GM18951 (cell line): ENCODE data around the gene MED13L.
"Not testable (repeated sequence)": the region's sequence is repeated elsewhere in the genome, so short reads cannot be mapped to it uniquely, and the experiment has no call there.

Source experiments
- POLR2A ChIP-seq: IDR thresholded peaks from 4 replicates; pipeline ENCODE4 v1.6.1; 2011; ENCODE audit warnings: mild to moderate bottlenecking; ENCODE audit not compliant: insufficient read length, insufficient read depth; ENCODE audit errors: extremely low read depth
- in situ Hi-C: fragments of 300-500 bp; cut with MboI; formaldehyde crosslinking; loops from one replicate; pipeline ENCODE4 v1.12.0; 2022; ENCODE audit warnings: low sequenced_read_pairs, mixed read lengths, inconsistent platforms; ENCODE audit not compliant: unreplicated experiment

MED13L gene

DNA sequence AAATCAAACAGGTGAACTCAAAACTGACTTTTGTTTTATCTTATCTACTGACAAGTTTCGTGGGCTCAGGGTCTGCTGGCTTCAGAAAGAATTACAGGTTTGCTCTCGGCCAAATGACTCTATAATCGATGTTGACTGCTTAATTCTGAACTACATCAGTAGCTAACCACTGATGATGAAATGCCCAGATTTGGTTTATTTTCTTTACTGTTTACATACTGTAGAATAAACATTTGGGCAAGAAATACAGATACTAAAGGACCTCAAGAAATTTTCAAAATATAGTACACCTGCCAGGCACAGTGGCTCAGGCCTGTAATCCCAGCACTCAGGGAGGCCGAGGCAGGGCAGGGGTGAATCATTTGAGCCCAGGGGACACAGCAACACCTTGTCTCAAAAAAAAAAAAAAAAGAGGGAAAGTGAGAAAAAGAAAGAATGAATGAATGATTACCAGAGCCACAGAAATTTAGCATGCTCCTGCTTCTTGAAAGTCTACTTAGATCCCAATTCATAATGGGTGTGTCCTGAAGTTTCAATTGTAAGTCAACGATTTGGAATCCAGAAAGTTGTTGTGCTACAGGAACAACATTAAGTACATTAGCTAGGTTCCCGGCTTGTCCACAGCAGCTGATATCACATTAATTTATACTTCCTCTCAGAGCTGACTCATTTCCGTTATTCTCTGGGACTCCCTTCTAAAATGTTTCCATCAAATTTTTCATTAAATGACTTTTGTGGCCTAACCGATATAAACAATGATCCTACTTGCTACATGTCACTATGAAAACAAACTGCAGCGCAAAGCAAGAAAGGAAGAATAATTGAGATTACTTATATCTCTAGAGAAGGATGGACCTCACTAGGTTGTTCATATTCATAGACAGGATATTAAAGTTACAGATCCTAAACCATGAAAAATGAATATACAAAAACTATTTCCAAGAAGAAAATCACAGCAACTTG lies 134.3 kb downstream of the MED13L start:
- TF ChIP-seq POLR2A = no peak
- in situ Hi-C loops = no loop called here

DNA sequence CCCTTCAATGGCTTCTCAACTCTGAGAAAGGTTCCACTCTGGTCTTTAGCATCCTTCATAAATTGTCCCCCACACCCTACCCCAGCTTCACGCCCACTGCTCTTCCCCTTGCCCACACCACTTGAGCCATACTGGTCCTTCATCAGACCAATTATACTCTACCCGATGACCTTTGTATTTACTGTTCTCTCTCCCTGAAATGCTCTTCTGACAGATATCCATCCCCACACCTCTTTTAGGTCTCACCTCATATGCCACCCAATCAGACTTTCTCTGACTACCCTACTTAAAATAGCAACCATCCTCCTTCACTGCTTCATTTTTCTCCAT lies 135.7 kb downstream of the MED13L start:
- TF ChIP-seq POLR2A = no peak
- in situ Hi-C loops = no loop called here

GRCh38 chr12:116141110-116141832 lies 136.2 kb downstream of the MED13L start:
- TF ChIP-seq POLR2A = no peak
- in situ Hi-C loops = no loop called here

DNA sequence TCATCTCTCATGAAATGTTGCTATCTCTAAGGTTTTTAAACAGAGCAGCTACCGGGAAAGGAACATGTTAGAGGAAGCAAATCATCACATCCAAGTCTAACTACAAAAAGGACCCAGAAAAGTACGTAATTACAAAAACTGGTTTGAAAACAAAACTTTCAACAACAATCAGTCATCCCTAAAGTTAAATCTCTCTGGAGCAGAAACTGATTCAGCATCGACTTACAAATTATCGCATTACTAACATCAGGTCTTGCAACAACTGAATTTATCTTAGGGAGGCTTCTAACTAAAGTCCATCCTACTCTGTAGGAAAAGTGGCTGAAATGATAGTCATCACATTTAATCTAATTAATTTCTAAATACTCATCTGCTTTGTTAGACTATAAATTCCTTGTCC lies 137.0 kb downstream of the MED13L start:
- in situ Hi-C loops = no loop called here
- no peak for TF ChIP-seq POLR2A

DNA sequence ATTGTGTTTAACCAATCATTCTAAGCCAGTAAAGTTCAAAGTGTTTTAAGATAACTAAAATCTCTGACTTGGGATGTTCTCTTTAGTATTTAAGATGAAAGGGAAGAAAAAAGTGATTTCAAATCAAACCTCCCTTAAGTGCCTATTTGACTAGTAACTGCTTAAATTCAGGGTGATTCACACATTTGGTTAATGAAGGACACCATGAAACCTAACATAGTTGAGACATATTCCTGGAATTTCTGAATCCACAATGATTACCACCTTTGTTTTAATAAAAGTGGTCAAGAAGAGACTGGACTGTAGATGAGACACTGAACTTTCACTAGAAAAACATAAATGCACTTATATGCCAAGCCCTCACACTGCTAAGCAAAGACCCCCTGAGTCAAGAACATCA lies 138.7 kb downstream of the MED13L start:
- in situ Hi-C loops = no loop called here
- no peak for TF ChIP-seq POLR2A

DNA sequence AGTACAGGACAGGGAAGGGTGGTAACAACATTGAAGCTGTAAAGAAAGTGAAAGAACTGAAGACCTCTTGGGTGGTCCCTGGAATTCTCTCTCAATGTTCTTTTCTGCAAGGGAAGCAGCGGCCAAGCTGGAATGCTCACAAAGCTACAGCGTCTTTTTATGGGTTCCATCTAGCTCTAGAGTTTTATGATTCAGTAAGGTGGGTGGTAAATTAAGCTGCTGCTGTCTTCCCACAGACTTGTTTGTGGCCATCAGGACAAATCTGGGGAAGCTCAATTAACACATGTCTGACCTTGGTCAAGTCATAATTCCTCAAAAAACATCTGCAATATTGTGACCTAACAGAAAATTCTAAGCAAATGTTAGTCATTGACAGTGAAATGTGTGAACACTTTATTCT lies 139.1 kb downstream of the MED13L start:
- TF ChIP-seq POLR2A = no peak
- in situ Hi-C loops = no loop called here

DNA sequence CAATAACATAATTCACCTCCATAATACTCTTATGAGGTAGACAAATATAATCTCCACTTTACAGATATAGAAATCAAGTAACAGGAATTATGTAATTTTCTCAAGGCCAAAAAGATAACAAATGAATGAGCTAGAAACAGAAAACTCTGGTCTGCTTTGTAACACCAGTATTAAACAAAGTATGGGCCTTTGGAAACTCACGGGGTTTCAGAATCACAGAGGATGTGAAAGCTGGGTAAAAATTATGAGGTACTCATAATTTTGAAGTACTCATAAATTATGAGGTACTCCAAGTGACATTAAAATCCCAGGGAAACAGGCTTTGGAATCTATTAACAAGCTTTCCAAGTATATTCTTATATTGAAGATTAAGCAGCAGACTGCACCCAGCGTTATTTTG lies 140.2 kb downstream of the MED13L start:
- no peak for TF ChIP-seq POLR2A
- in situ Hi-C loops = no loop called here

DNA sequence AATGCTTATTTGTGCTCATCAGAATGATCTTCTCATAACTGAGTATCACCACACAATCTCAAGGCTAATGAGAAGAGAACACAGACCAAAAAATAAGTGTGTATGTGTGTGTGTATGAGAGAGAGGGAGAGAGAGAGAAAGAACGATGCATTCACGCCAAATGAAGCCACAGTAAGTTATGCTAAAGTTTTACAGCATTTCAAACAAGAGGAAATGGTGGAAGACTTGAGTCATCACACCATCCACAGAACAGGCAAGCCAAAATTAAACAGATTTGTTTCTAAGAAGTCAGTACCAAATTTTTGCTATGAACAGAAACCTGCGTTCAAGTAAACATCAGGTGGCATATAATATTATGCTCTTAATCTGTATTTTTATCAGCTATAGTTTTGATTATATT lies 141.2 kb downstream of the MED13L start:
- in situ Hi-C loops = no loop called here
- TF ChIP-seq POLR2A = no peak

DNA sequence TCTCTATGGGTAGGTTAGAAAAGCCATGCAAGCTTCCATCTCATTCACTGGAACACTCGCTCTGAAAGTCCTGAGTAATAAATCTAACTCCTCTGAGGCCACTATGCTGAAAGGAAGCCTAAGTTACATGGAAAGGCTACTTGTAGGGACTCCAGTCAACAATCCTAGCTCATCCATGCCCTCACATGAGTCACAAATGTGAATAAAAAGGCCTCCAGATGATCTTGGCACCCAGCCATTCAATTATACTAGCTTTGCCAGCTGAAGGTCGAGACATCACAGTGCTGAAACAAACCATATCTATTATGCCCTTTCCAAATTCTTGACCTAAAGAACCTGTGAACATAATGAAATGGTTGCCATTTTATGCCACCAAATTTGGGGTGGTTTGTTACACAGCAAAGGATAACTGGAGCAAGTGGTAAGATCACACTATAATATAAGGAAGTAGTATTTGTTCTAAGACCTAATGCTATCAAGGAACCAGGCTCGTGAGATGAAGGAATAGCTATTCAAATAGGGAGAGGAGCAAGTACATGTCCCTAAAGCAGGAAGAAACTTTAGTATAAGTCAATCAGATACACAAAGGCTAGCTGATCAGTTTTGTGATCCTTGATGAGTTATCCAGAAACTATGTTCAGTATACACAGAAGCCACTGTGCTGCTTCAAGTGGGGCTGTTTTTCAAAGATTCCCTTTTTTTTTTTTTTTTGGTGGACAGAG lies 142.1 kb downstream of the MED13L start:
- in situ Hi-C loops = no loop called here
- no peak for TF ChIP-seq POLR2A

DNA sequence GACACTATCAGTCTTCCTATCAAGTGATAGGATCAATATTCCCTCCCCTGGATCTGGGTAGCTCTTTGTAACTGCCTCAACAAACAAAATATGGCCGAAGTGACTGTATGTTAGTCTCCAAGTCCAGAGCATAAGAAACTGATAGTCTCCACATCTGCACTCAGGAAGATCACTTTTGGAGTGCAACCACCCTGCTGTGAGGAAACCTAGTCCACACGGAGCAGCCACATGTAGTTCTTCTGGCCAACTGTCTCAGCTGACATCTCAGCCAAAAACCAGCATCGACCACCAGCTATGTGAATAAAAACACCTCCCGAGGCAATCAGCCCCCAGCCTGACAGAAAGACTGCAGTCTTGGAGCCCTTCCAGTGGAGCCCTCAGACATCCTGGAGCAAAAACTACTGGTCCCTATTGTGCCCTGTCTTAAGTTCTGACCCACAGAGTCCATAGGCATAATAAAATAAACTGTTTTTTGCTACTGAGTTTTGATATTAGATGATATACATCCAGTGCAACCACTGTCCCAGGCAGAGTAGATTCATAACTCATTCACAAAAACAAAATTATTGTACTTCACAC lies 143.8 kb downstream of the MED13L start:
- in situ Hi-C loops = no loop called here
- no peak for TF ChIP-seq POLR2A

- in situ Hi-C loops = no loop called here
- TF ChIP-seq POLR2A = no peak
Measured at GRCh38 chr12:116133149-116133548, 144.3 kb downstream of the MED13L start.

DNA sequence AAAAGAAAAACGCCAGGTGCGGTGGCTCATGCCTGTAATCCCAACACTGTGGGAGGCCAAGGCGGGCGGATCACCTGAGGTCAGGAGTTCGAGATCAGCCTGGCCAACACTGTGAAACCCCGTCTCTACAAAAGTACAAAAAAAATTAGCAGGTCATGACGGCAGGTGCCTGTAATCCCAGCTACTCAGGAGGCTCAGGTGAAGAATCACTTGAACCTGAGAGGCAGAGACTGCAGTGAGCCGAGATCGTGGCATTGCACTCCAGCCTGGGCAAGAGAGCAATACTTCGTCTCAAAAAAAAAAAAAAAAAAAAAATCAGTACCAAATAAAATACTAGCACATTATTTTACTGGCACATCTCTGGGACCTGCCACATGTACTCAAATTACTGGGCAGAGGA lies 145.5 kb downstream of the MED13L start:
- in situ Hi-C loops = not testable (repeated sequence)

- in situ Hi-C loops = no loop called here
- TF ChIP-seq POLR2A = no peak
Measured at GRCh38 chr12:116131176-116131575, 146.3 kb downstream of the MED13L start.

GRCh38 chr12:116130431-116130830 lies 147.1 kb downstream of the MED13L start:
- TF ChIP-seq POLR2A = no peak
- in situ Hi-C loops = no loop called here

- in situ Hi-C loops = no loop called here
Measured at GRCh38 chr12:116128779-116129178, 148.7 kb downstream of the MED13L start.

More at GRCh38 chr12:116128779-116129178, 148.7 kb downstream of the MED13L start:
- no peak for TF ChIP-seq POLR2A
